SK-N-SH (cell line): ENCODE data around the gene ROR2. TPM values are rescaled to one million over a fixed set of nuclear protein-coding genes. Genes with fewer than 3 reads are reported as not detected.

Source experiments
- CTCF ChIA-PET: fragments of 300-600, 350-600 bp; formaldehyde crosslinking; extraction: SDS; loops from one replicate; lab custom pipeline; 2021; lab: Yijun Ruan, JAX
- POLR2A ChIA-PET: fragments of 350-600 bp; sonication (Branson Sonifier 250); formaldehyde crosslinking; extraction: SDS; loops from one replicate; lab custom pipeline; 2020; ENCODE audit warnings: antibody characterized with exemption, inconsistent platforms; lab: Yijun Ruan, JAX
- DNase-seq: peaks from one replicate; pipeline ENCODE4 v3.0.0; 2012
- H2AFZ ChIP-seq: fragments of 200-600 bp; sonication (generic); 2 replicates; pipeline ENCODE4 v1.8.1; 2016; ENCODE audit warnings: antibody characterized with exemption, mild to moderate bottlenecking, low read depth
- H3F3A ChIP-seq: fragments of 200-600 bp; sonication (generic); replicated peaks from 2 replicates; pipeline ENCODE3; 2016; ENCODE audit warnings: antibody characterized with exemption, mild to moderate bottlenecking; ENCODE audit not compliant: insufficient read depth
- H3K27ac ChIP-seq, 2 experiments: fragments of 200-500 bp in 1 of 2; fragments of 200-600 bp in 1 of 2; sonication (Bioruptor generic) in 1 of 2; sonication (generic), shearing (Covaris generic) in 1 of 2; 2 replicates each; pipeline versions ENCODE4 v1.5.1 to v1.6.1; 2014 to 2016; ENCODE audit warnings: low read depth in 2 of 2, inconsistent platforms in 1 of 2, low read length in 1 of 2, mild to moderate bottlenecking in 1 of 2, mixed read lengths in 1 of 2
- H3K27me3 ChIP-seq: fragments of 200-600 bp; sonication (generic), shearing (Covaris generic); 2 replicates; pipeline ENCODE4 v1.6.1; 2016; ENCODE audit warnings: mixed run types; ENCODE audit not compliant: insufficient read depth
- H3K36me3 ChIP-seq, 2 experiments: fragments of 200-500 bp in 1 of 2; fragments of 200-600 bp in 1 of 2; sonication (Bioruptor generic) in 1 of 2; sonication (generic) in 1 of 2; replicated peaks in 1 of 2; 2 replicates each; pipeline versions ENCODE3 to v1.5.1; 2014 to 2016; ENCODE audit warnings: low read length in 1 of 2, mild to moderate bottlenecking in 1 of 2; ENCODE audit not compliant: insufficient read depth in 2 of 2, control insufficient read depth in 1 of 2
- H3K4me1 ChIP-seq, 2 experiments: fragments of 200-500 bp in 1 of 2; fragments of 200-600 bp in 1 of 2; sonication (Bioruptor generic) in 1 of 2; sonication (generic), shearing (Covaris generic) in 1 of 2; 2 replicates each; pipeline versions ENCODE4 v1.5.1 to v1.6.1; 2014 to 2016; ENCODE audit warnings: low read depth in 1 of 2, low read length in 1 of 2, mixed run types in 1 of 2; ENCODE audit not compliant: insufficient read depth in 2 of 2, control insufficient read depth in 1 of 2
- H3K4me2 ChIP-seq: fragments of 200-600 bp; sonication (generic), shearing (Covaris generic); 2 replicates; pipeline ENCODE4 v1.6.1; 2017; ENCODE audit warnings: mixed run types
- H3K4me3 ChIP-seq, 2 experiments: fragments of 200-500 bp in 1 of 2; fragments of 200-600 bp in 1 of 2; sonication (Bioruptor generic) in 1 of 2; sonication (generic), shearing (Covaris generic) in 1 of 2; 2 replicates each; pipeline versions ENCODE4 v1.5.1 to v1.8.1; 2014 to 2016; ENCODE audit warnings: low read depth in 2 of 2, inconsistent platforms in 1 of 2, low read length in 1 of 2, mild to moderate bottlenecking in 1 of 2, mixed read lengths in 1 of 2, moderate library complexity in 1 of 2
- H3K79me2 ChIP-seq: fragments of 200-600 bp; sonication (generic); 2 replicates; pipeline ENCODE4 v1.8.1; 2017; ENCODE audit warnings: mild to moderate bottlenecking; ENCODE audit not compliant: insufficient read depth
- H3K9ac ChIP-seq: fragments of 200-600 bp; sonication (generic); 2 replicates; pipeline ENCODE4 v1.6.1; 2017; ENCODE audit warnings: mixed run types
- H3K9me2 ChIP-seq: fragments of 200-600 bp; sonication (generic); 2 replicates; pipeline ENCODE4 v1.6.1; 2017; ENCODE audit warnings: mixed run types
- H3K9me3 ChIP-seq: fragments of 200-600 bp; sonication (generic); 2 replicates; pipeline ENCODE4 v1.6.1; 2017; ENCODE audit warnings: mixed run types, mild to moderate bottlenecking, moderate library complexity
- H4K20me1 ChIP-seq: fragments of 200-600 bp; sonication (generic); 2 replicates; pipeline ENCODE4 v1.6.1; 2017; ENCODE audit warnings: mild to moderate bottlenecking, mixed run types; ENCODE audit not compliant: insufficient read depth
- EP300 ChIP-seq, 2 experiments: IDR thresholded peaks; 2 replicates each; pipeline versions ENCODE4 v1.4.0 to v1.6.1; 2012; ENCODE audit warnings: borderline replicate concordance in 1 of 2, low read depth in 1 of 2, low read length in 1 of 2
- EZH2phosphoT487 ChIP-seq: fragments of 200-600 bp; sonication (generic); IDR thresholded peaks from 2 replicates; pipeline ENCODE4 v1.6.1; 2017; ENCODE audit warnings: low read depth, mixed run types, mild to moderate bottlenecking, antibody characterized with exemption, moderate library complexity, borderline replicate concordance
- FOXM1 ChIP-seq: IDR thresholded peaks from 2 replicates; pipeline ENCODE4 v1.4.0; 2012; ENCODE audit warnings: low read depth, mild to moderate bottlenecking
- GATA2 ChIP-seq: sonication (generic); formaldehyde crosslinking; IDR thresholded peaks from 2 replicates; pipeline ENCODE4 v1.5.0; 2020; ENCODE audit warnings: mild to moderate bottlenecking, missing genetic modification reagents
- SIN3A ChIP-seq: IDR thresholded peaks from 2 replicates; pipeline ENCODE4 v1.6.1; 2012; ENCODE audit warnings: low read depth, mild to moderate bottlenecking, low read length, moderate library complexity, borderline replicate concordance
- TAF1 ChIP-seq: IDR thresholded peaks from 2 replicates; pipeline ENCODE4 v1.6.1; 2012; ENCODE audit warnings: low read depth, mild to moderate bottlenecking, low read length, moderate library complexity, borderline replicate concordance
- TCF12 ChIP-seq: IDR thresholded peaks from 2 replicates; pipeline ENCODE4 v1.4.0; 2012
- TEAD4 ChIP-seq: IDR thresholded peaks from 2 replicates; pipeline ENCODE4 v1.4.0; 2012; ENCODE audit warnings: mild to moderate bottlenecking, borderline replicate concordance; ENCODE audit not compliant: insufficient read depth
- WGBS: methylation state at CpG from one replicate; pipeline ENCODE4 v1.1.6; 2017; ENCODE audit warnings: low lambda C conversion rate; 5-methylcytosine and 5-hydroxymethylcytosine counted together
- polyA plus RNA-seq, 3 experiments: library from polyadenylated mRNA; depleted of rRNA; stranded (reverse); fragments of >200 nt; gene quantifications; 2 replicates each; pipeline ENCODE4 v1.2.3, GENCODE V29; 2012
- TF ChIP-seq, protein P1 (sequence below): IDR thresholded peaks from 2 replicates; pipeline ENCODE4 v1.4.0; 2012; ENCODE audit warnings: low read depth
- TF ChIP-seq, protein P2 (sequence below): fragments of 150-350 bp; IDR thresholded peaks from 2 replicates; pipeline ENCODE4 v1.6.1; 2017; ENCODE audit warnings: antibody characterized with exemption, low read length, low read depth, borderline replicate concordance
- TF ChIP-seq, protein P3 (sequence below): IDR thresholded peaks from 2 replicates; pipeline ENCODE4; 2012
- TF ChIP-seq, protein P4 (sequence below): IDR thresholded peaks from 2 replicates; pipeline ENCODE4 v1.4.0; 2012; ENCODE audit warnings: low read depth, borderline replicate concordance
- TF ChIP-seq, protein P5 (sequence below): IDR thresholded peaks from 2 replicates; pipeline ENCODE4 v1.6.1; 2012; ENCODE audit warnings: mild to moderate bottlenecking, low read depth, low read length, moderate library complexity

ROR2 gene
- polyA plus RNA-seq, 1 of the 3 experiments (the other 2 are of a cell fraction), result 0.43 TPM

DNA sequence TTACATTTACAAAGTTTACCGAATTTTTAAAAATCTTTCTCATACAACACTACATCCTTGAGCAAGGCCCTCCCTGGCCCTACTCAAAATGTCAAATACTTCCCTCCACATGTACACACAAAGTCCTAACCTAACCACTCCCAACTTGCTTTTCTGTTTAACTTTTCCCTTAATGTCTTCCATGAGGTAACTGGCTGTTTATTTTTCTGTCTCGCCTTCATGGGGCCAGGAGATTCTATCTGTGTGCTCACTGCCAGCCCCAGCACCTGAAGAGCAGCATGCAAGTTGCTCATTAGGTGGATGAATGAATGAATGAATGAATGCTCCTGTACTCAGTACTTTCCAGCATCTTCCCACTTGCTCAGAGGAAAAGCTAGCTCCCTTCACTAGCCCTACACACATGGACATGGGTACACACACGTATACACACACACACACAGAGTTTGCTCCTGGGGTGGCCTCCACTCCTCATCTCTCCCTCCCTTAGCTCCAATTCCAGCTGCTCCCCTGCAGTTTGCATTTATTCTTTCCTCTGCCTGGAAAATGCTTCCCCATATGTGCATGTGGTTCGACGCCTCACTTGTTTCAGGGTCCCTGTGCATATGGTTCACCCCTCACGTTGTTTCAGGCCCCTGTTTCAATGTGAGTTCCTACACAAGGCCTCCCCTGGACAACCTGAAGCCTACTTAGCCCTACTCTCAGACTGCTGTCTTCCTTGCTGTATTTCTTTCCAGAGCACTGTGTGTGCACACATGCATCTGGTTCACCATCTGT is 165.2 kb downstream of the ROR2 start:
- ChIA-PET POLR2A (no interaction called here), CTCF (no interaction called here)
- Histone ChIP-seq H3K9me3 (no peaks in the 10 kb centered on the region), H3K79me2 (no peaks in the 10 kb centered on the region), H3F3A (no peaks in the 10 kb centered on the region), H3K4me3 (no peak overlapping the region), H3K4me2 (no peak overlapping the region), H3K27me3 (no peaks in the 10 kb centered on the region), H2AFZ (no peak overlapping the region), H3K9me2 (no peaks in the 10 kb centered on the region), H3K9ac (no peak overlapping the region), H3K4me1 (peaks cover 0 to 3% of the 10 kb centered on the region in 2 experiments; a peak in 1 of 4 replicates), H4K20me1 (no peaks in the 10 kb centered on the region), H3K36me3 (no peaks in the 10 kb centered on the region), H3K27ac (no peak overlapping the region)
- no peak for DNase-seq
- 61% methylated on average over 6 of the region's 6 CpGs for WGBS
- TF ChIP-seq, protein P1, sequence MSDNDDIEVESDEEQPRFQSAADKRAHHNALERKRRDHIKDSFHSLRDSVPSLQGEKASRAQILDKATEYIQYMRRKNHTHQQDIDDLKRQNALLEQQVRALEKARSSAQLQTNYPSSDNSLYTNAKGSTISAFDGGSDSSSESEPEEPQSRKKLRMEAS, result no peak
- TF ChIP-seq FOXM1, result no peak
- no peak for TF ChIP-seq TCF12
- TF ChIP-seq GATA2 (CRISPR knock-in tag), result no peak
- no peak for TF ChIP-seq EP300 (IDR thresholded peaks at IDR 0.05; ENCODE audit: borderline replicate concordance in 1 of 2, low read depth in 1 of 2, low read length in 1 of 2)
- TF ChIP-seq EZH2phosphoT487, result no peak
- no peak for TF ChIP-seq TAF1
- TF ChIP-seq, protein P2, sequence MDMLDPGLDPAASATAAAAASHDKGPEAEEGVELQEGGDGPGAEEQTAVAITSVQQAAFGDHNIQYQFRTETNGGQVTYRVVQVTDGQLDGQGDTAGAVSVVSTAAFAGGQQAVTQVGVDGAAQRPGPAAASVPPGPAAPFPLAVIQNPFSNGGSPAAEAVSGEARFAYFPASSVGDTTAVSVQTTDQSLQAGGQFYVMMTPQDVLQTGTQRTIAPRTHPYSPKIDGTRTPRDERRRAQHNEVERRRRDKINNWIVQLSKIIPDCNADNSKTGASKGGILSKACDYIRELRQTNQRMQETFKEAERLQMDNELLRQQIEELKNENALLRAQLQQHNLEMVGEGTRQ, result no peak
- TF ChIP-seq TEAD4, result no peak
- TF ChIP-seq, protein P3, sequence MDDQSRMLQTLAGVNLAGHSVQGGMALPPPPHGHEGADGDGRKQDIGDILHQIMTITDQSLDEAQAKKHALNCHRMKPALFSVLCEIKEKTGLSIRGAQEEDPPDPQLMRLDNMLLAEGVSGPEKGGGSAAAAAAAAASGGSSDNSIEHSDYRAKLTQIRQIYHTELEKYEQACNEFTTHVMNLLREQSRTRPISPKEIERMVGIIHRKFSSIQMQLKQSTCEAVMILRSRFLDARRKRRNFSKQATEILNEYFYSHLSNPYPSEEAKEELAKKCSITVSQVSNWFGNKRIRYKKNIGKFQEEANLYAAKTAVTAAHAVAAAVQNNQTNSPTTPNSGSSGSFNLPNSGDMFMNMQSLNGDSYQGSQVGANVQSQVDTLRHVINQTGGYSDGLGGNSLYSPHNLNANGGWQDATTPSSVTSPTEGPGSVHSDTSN, result no peak
- no peak for TF ChIP-seq SIN3A
- TF ChIP-seq, protein P4, sequence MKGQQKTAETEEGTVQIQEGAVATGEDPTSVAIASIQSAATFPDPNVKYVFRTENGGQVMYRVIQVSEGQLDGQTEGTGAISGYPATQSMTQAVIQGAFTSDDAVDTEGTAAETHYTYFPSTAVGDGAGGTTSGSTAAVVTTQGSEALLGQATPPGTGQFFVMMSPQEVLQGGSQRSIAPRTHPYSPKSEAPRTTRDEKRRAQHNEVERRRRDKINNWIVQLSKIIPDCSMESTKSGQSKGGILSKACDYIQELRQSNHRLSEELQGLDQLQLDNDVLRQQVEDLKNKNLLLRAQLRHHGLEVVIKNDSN, result no peak
- TF ChIP-seq, protein P5, sequence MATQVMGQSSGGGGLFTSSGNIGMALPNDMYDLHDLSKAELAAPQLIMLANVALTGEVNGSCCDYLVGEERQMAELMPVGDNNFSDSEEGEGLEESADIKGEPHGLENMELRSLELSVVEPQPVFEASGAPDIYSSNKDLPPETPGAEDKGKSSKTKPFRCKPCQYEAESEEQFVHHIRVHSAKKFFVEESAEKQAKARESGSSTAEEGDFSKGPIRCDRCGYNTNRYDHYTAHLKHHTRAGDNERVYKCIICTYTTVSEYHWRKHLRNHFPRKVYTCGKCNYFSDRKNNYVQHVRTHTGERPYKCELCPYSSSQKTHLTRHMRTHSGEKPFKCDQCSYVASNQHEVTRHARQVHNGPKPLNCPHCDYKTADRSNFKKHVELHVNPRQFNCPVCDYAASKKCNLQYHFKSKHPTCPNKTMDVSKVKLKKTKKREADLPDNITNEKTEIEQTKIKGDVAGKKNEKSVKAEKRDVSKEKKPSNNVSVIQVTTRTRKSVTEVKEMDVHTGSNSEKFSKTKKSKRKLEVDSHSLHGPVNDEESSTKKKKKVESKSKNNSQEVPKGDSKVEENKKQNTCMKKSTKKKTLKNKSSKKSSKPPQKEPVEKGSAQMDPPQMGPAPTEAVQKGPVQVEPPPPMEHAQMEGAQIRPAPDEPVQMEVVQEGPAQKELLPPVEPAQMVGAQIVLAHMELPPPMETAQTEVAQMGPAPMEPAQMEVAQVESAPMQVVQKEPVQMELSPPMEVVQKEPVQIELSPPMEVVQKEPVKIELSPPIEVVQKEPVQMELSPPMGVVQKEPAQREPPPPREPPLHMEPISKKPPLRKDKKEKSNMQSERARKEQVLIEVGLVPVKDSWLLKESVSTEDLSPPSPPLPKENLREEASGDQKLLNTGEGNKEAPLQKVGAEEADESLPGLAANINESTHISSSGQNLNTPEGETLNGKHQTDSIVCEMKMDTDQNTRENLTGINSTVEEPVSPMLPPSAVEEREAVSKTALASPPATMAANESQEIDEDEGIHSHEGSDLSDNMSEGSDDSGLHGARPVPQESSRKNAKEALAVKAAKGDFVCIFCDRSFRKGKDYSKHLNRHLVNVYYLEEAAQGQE, result no peak
